HepG2 (cell line): ENCODE results near the gene ASB3. TPM values are rescaled to one million over a fixed set of nuclear protein-coding genes. Genes with fewer than 3 reads are reported as not detected.

Experiments
- ATF7 ChIP-seq, 2 experiments: fragments of 450-650 bp in 1 of 2; sonication (generic) in 1 of 2; formaldehyde crosslinking in 1 of 2; IDR thresholded peaks; 2 replicates each; pipeline versions ENCODE4 v1.4.0 to v1.6.1; 2016 to 2020; ENCODE audit warnings: antibody characterized with exemption in 1 of 2, mild to moderate bottlenecking in 1 of 2, missing genetic modification reagents in 1 of 2
- HOXA5 ChIP-seq: sonication (generic); formaldehyde crosslinking; IDR thresholded peaks from 2 replicates; pipeline ENCODE4 v1.4.0; 2020; ENCODE audit warnings: missing genetic modification reagents
- JUNB ChIP-seq: sonication (generic); formaldehyde crosslinking; IDR thresholded peaks from 2 replicates; pipeline ENCODE4 v1.8.0; 2022; ENCODE audit warnings: missing genetic modification reagents, mild to moderate bottlenecking, borderline replicate concordance
- KAT8 ChIP-seq: IDR thresholded peaks from 2 replicates; pipeline ENCODE4 v1.6.1; 2016; ENCODE audit warnings: missing genetic modification reagents, missing compliant biosample characterization
- NFYC ChIP-seq: IDR thresholded peaks from 2 replicates; pipeline ENCODE4 v1.6.1; 2016; ENCODE audit warnings: missing genetic modification reagents, missing compliant biosample characterization
- SRSF9 ChIP-seq: fragments of 200-400 bp; formaldehyde crosslinking; IDR thresholded peaks from 2 replicates; pipeline ENCODE4 v1.6.1; 2018; ENCODE audit warnings: borderline replicate concordance, mild to moderate bottlenecking, low read depth, low read length; ENCODE audit not compliant: insufficient read depth, poor library complexity, severe bottlenecking
- ZBTB1 ChIP-seq: sonication (generic); formaldehyde crosslinking; IDR thresholded peaks from 2 replicates; pipeline ENCODE4 v1.4.0; 2020; ENCODE audit warnings: missing genetic modification reagents, borderline replicate concordance
- polyA plus RNA-seq, 8 experiments: library from polyadenylated mRNA; depleted of rRNA in 3 of 8; stranded (reverse) in 7 of 8; unstranded in 1 of 8; fragments of >200 nt; fragmentation: Illumina TruSeq in 4 of 8; extraction: Trizol in 4 of 8; gene quantifications; 2 replicates each; pipeline versions ENCODE4 v1.2.1 to v1.2.3, GENCODE V29; 2011 to 2016; ENCODE audit warnings: low read depth in 4 of 8, missing spikeins in 1 of 8, mixed read lengths in 1 of 8; ENCODE audit not compliant: insufficient read depth in 1 of 8
- total RNA-seq, 5 experiments: library from RNA; depleted of rRNA; stranded (reverse); fragments of >200 nt; fragmentation: Illumina TruSeq; extraction: Trizol; gene quantifications; 2 replicates each; pipeline ENCODE4 v1.2.3, GENCODE V29; 2016; ENCODE audit warnings: low read depth in 1 of 5
- TF ChIP-seq, protein P1 (sequence below), 2 experiments: fragments of 450-650 bp in 1 of 2; sonication (generic) in 1 of 2; formaldehyde crosslinking; IDR thresholded peaks; 2 replicates each; pipeline versions ENCODE4 v1.5.0 to v1.8.0; 2020 to 2022; ENCODE audit warnings: mild to moderate bottlenecking in 1 of 2, missing genetic modification reagents in 1 of 2
- TF ChIP-seq, protein P2 (sequence below): IDR thresholded peaks from 2 replicates; pipeline ENCODE4 v1.6.1; 2016; ENCODE audit warnings: low read depth, missing genetic modification reagents, missing compliant biosample characterization
- TF ChIP-seq, protein P3 (sequence below): sonication (generic); formaldehyde crosslinking; IDR thresholded peaks from 2 replicates; pipeline ENCODE4 v1.4.0; 2020; ENCODE audit warnings: mild to moderate bottlenecking, missing genetic modification reagents

ASB3 gene
- total and polyA plus RNA-seq, 2 of the 13 experiments (the other 11 are each of a cell fraction or from before 2014, with no cell fraction given): 40.1 to 41.8 TPM

GRCh38 chr2:53767405-53768241 lies 19.1 kb downstream of the ASB3 start, which contains the start of gene CHAC2 (continued):
- peak; percentile 45; the same call in 1 of the 2 replicates for TF ChIP-seq HOXA5 (CRISPR knock-in tag)
- TF ChIP-seq, protein P1, sequence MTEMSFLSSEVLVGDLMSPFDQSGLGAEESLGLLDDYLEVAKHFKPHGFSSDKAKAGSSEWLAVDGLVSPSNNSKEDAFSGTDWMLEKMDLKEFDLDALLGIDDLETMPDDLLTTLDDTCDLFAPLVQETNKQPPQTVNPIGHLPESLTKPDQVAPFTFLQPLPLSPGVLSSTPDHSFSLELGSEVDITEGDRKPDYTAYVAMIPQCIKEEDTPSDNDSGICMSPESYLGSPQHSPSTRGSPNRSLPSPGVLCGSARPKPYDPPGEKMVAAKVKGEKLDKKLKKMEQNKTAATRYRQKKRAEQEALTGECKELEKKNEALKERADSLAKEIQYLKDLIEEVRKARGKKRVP (CRISPR knock-in tag; IDR thresholded peaks at IDR 0.05): no peak
- no peak for TF ChIP-seq ZBTB1 (CRISPR knock-in tag)
- TF ChIP-seq, protein P2, sequence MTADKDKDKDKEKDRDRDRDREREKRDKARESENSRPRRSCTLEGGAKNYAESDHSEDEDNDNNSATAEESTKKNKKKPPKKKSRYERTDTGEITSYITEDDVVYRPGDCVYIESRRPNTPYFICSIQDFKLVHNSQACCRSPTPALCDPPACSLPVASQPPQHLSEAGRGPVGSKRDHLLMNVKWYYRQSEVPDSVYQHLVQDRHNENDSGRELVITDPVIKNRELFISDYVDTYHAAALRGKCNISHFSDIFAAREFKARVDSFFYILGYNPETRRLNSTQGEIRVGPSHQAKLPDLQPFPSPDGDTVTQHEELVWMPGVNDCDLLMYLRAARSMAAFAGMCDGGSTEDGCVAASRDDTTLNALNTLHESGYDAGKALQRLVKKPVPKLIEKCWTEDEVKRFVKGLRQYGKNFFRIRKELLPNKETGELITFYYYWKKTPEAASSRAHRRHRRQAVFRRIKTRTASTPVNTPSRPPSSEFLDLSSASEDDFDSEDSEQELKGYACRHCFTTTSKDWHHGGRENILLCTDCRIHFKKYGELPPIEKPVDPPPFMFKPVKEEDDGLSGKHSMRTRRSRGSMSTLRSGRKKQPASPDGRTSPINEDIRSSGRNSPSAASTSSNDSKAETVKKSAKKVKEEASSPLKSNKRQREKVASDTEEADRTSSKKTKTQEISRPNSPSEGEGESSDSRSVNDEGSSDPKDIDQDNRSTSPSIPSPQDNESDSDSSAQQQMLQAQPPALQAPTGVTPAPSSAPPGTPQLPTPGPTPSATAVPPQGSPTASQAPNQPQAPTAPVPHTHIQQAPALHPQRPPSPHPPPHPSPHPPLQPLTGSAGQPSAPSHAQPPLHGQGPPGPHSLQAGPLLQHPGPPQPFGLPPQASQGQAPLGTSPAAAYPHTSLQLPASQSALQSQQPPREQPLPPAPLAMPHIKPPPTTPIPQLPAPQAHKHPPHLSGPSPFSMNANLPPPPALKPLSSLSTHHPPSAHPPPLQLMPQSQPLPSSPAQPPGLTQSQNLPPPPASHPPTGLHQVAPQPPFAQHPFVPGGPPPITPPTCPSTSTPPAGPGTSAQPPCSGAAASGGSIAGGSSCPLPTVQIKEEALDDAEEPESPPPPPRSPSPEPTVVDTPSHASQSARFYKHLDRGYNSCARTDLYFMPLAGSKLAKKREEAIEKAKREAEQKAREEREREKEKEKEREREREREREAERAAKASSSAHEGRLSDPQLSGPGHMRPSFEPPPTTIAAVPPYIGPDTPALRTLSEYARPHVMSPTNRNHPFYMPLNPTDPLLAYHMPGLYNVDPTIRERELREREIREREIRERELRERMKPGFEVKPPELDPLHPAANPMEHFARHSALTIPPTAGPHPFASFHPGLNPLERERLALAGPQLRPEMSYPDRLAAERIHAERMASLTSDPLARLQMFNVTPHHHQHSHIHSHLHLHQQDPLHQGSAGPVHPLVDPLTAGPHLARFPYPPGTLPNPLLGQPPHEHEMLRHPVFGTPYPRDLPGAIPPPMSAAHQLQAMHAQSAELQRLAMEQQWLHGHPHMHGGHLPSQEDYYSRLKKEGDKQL (CRISPR knock-in tag): no peak
- peak; percentile 70; the same call in 1 of the 2 replicates for TF ChIP-seq KAT8
- TF ChIP-seq NFYC (CRISPR knock-in tag): peak; percentile 37; the same call in 1 of the 2 replicates
- no peak for TF ChIP-seq ATF7 (IDR thresholded peaks at IDR 0.05)
- no peak for TF ChIP-seq ATF7 (CRISPR knock-in tag; IDR thresholded peaks at IDR 0.05)
- TF ChIP-seq JUNB (CRISPR knock-in tag): no peak
- TF ChIP-seq, protein P3, sequence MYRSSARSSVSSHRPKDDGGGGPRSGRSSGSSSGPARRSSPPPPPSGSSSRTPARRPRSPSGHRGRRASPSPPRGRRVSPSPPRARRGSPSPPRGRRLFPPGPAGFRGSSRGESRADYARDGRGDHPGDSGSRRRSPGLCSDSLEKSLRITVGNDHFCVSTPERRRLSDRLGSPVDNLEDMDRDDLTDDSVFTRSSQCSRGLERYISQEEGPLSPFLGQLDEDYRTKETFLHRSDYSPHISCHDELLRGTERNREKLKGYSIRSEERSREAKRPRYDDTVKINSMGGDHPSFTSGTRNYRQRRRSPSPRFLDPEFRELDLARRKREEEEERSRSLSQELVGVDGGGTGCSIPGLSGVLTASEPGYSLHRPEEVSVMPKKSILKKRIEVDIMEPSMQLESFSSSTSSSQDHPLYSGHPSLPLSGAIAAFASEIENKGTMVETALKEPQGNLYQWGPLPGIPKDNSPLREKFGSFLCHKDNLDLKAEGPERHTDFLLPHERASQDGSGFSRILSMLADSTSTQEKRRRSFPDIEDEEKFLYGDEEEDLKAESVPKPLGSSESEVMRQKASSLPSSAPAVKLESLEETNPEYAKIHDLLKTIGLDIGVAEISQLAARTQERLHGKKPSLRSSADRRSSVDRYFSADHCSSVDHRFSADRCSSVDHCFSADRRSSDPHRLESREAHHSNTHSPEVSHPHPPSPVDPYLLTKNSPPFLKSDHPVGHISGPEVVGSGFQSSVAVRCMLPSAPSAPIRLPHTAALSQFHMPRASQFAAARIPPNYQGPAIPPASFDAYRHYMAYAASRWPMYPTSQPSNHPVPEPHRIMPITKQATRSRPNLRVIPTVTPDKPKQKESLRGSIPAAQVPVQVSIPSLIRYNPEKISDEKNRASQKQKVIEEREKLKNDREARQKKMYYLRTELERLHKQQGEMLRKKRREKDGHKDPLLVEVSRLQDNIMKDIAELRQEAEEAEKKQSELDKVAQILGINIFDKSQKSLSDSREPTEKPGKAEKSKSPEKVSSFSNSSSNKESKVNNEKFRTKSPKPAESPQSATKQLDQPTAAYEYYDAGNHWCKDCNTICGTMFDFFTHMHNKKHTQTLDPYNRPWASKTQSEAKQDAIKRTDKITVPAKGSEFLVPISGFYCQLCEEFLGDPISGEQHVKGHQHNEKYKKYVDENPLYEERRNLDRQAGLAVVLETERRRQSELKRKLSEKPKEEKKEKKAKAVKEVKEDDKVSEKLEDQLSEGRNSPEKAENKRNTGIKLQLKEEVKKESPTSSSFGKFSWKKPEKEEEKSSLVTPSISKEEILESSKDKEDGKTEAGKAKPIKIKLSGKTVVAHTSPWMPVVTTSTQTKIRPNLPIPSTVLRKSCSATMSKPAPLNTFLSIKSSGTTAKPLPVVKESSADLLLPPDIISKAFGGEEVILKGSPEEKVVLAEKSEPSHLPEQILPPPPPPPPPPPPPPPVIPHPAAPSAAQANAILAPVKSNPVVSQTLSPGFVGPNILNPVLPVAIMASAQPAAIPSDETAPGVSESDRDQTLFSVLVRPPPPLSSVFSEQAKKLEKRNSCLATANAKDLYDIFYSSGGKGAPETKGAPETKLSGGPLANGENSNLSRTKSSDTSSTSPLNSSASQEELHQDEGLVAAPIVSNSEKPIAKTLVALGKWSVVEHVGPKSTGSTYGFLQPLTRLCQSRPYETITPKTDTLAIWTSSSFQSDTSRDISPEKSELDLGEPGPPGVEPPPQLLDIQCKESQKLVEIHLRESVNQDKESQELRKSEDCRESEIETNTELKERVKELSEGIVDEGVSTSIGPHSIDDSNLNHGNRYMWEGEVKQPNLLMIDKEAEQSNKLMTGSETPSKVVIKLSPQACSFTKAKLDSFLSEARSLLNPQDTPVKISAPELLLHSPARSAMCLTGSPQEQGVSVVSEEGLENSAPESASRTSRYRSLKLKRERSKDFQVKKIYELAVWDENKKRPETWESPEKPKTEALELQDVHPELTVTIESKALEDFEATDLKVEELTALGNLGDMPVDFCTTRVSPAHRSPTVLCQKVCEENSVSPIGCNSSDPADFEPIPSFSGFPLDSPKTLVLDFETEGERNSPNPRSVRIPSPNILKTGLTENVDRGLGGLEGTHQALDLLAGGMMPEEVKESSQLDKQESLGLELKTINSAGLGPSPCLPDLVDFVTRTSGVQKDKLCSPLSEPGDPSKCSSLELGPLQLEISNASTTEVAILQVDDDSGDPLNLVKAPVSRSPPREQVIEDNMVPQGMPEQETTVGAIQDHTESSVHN (CRISPR knock-in tag): no peak
- TF ChIP-seq SRSF9: no peak
